SK-N-SH treated with all-trans-retinoic acid at 6 μM for 48 hours (cell line): ENCODE measurements around the gene RNPS1.
"Not testable (repeated sequence)": the region's sequence is repeated elsewhere in the genome, so short reads cannot be mapped to it uniquely, and the experiment has no call there.

ENCODE experiments used
- OSR1 ChIP-seq: fragments of 250-450 bp; sonication (Bioruptor Pico); IDR thresholded peaks from 2 replicates; pipeline ENCODE4 v1.8.0; 2022; ENCODE audit warnings: moderate library complexity, mild to moderate bottlenecking, inconsistent platforms
- PATZ1 ChIP-seq: fragments of 250-450 bp; sonication (Bioruptor Pico); IDR thresholded peaks from 2 replicates; pipeline ENCODE4 v1.8.0; 2020; ENCODE audit warnings: mild to moderate bottlenecking, moderate library complexity, borderline replicate concordance
- PPARA ChIP-seq: fragments of 250-450 bp; sonication (Bioruptor Pico); IDR thresholded peaks from 2 replicates; pipeline ENCODE4 v1.5.0; 2020; ENCODE audit warnings: mild to moderate bottlenecking, borderline replicate concordance
- TOX ChIP-seq: fragments of 250-450 bp; sonication (Bioruptor Pico); IDR thresholded peaks from 2 replicates; pipeline ENCODE4 v1.8.0; 2021; ENCODE audit warnings: mild to moderate bottlenecking, moderate library complexity, borderline replicate concordance
- ZFP30 ChIP-seq: fragments of 450-650 bp; formaldehyde crosslinking; IDR thresholded peaks from 2 replicates; pipeline ENCODE4 v1.5.0; 2022; ENCODE audit warnings: mild to moderate bottlenecking, moderate library complexity
- ZNF70 ChIP-seq: fragments of 450-650 bp; formaldehyde crosslinking; IDR thresholded peaks from 2 replicates; pipeline ENCODE4 v1.5.0; 2020; ENCODE audit warnings: mild to moderate bottlenecking, moderate library complexity
- ZNF8 ChIP-seq: fragments of 450-650 bp; formaldehyde crosslinking; IDR thresholded peaks from 2 replicates; pipeline ENCODE4 v1.5.0; 2020; ENCODE audit warnings: mild to moderate bottlenecking, moderate library complexity
- TF ChIP-seq, protein P1 (sequence below): fragments of 250-450 bp; sonication (Bioruptor Pico); IDR thresholded peaks from 2 replicates; pipeline ENCODE4 v1.5.0; 2020; ENCODE audit warnings: mild to moderate bottlenecking, moderate library complexity

GRCh38 chr16:2258530-2258929 lies 9.4 kb downstream of the RNPS1 start:
- not testable (repeated sequence) for TF ChIP-seq ZNF8 (CRISPR knock-in tag); PATZ1; PPARA (CRISPR knock-in tag); TOX; ZNF70; ZFP30 (CRISPR knock-in tag); OSR1 (CRISPR knock-in tag)
- TF ChIP-seq, protein P1, sequence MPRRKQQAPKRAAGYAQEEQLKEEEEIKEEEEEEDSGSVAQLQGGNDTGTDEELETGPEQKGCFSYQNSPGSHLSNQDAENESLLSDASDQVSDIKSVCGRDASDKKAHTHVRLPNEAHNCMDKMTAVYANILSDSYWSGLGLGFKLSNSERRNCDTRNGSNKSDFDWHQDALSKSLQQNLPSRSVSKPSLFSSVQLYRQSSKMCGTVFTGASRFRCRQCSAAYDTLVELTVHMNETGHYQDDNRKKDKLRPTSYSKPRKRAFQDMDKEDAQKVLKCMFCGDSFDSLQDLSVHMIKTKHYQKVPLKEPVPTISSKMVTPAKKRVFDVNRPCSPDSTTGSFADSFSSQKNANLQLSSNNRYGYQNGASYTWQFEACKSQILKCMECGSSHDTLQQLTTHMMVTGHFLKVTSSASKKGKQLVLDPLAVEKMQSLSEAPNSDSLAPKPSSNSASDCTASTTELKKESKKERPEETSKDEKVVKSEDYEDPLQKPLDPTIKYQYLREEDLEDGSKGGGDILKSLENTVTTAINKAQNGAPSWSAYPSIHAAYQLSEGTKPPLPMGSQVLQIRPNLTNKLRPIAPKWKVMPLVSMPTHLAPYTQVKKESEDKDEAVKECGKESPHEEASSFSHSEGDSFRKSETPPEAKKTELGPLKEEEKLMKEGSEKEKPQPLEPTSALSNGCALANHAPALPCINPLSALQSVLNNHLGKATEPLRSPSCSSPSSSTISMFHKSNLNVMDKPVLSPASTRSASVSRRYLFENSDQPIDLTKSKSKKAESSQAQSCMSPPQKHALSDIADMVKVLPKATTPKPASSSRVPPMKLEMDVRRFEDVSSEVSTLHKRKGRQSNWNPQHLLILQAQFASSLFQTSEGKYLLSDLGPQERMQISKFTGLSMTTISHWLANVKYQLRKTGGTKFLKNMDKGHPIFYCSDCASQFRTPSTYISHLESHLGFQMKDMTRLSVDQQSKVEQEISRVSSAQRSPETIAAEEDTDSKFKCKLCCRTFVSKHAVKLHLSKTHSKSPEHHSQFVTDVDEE (CRISPR knock-in tag) = not testable (repeated sequence)
